Raji (cell line): Measurements from ENCODE around the gene TAF1D.

Experiments
- POLR2A ChIP-seq: IDR thresholded peaks from 2 replicates; pipeline ENCODE4 v1.6.1; 2011; ENCODE audit warnings: low read depth, low read length, control low read depth; ENCODE audit not compliant: insufficient read depth

The TAF1D gene

GRCh38 chr11:93694557-93694956 lies 46.7 kb downstream of the TAF1D start:
- no peak for TF ChIP-seq POLR2A

GRCh38 chr11:93694109-93694508 lies 47.2 kb downstream of the TAF1D start:
- TF ChIP-seq POLR2A = no peak

GRCh38 chr11:93689240-93689639 lies 52.1 kb downstream of the TAF1D start:
- TF ChIP-seq POLR2A = no peak

- TF ChIP-seq POLR2A = no peak
Measured at GRCh38 chr11:93686812-93687211, 54.5 kb downstream of the TAF1D start.

- TF ChIP-seq POLR2A = no peak
Measured at GRCh38 chr11:93686226-93686625, 55.1 kb downstream of the TAF1D start.
